Mucosa of stomach (tissue), 1 donor: ENCODE measurements around the gene KEAP1.

ENCODE experiments used
- H3K27me3 ChIP-seq: one replicate; pipeline ENCODE4 v1.7.0; 2013; ENCODE audit warnings: mild to moderate bottlenecking, low read length; ENCODE audit not compliant: control insufficient read depth, insufficient read depth
- H3K36me3 ChIP-seq: one replicate; pipeline ENCODE4 v1.7.0; 2013; ENCODE audit warnings: low read length; ENCODE audit not compliant: control insufficient read depth, insufficient read depth
- H3K4me1 ChIP-seq: one replicate; pipeline ENCODE4 v1.7.0; 2013; ENCODE audit warnings: mild to moderate bottlenecking, low read length; ENCODE audit not compliant: control insufficient read depth, insufficient read depth
- H3K4me3 ChIP-seq: one replicate; pipeline ENCODE4 v1.7.0; 2013; ENCODE audit warnings: low read length
- H3K9ac ChIP-seq: one replicate; pipeline ENCODE4 v1.7.0; 2013; ENCODE audit warnings: mild to moderate bottlenecking, low read length, moderate library complexity
- H3K9me3 ChIP-seq: one replicate; pipeline ENCODE4 v1.7.0; 2013; ENCODE audit warnings: mild to moderate bottlenecking, low read length, moderate library complexity; ENCODE audit not compliant: control insufficient read depth
- donor health status: Pancreatic carcinoma.

The KEAP1 gene

DNA sequence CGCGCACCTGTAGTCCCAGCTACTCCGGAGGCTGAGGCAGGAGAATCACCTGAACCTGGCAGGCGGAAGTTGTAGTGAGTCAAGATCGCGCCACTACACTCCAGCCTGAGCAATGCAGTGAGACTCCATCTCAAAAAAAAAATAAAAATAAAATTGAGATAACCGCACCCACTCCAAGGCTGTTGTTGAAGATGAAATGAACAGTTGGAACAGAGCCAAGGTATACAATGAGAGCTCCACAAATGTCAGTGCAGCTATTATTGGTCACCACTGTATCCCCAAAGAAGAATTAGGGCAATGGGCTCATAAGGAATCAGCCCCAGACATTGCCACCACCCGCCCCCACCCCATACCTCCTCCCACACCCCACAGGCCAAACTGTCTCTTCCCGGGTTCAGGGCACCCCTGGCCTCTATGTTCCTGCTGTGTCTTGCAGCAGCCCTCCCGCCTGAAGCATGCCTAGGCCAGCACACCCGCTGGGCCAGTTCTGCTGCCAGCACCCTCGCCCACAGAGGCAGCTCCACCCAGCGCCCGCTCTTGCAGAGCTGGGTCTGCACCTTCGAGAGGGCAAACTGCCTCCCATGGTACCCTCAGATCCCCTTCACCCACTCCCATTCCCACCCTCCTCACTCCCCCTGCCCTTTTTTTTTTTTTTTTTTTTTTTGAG lies 17.6 kb upstream of the KEAP1 start:
- peaks cover 57% of the 10 kb centered on the region for H3K27me3 ChIP-seq
- no peaks in the 10 kb centered on the region for H3K36me3 ChIP-seq
- H3K9ac ChIP-seq, result no peak overlapping the region
- H3K4me1 ChIP-seq, result peaks cover 13% of the 10 kb centered on the region
- H3K9me3 ChIP-seq, result no peaks in the 10 kb centered on the region
- H3K4me3 ChIP-seq, result no peak overlapping the region

DNA sequence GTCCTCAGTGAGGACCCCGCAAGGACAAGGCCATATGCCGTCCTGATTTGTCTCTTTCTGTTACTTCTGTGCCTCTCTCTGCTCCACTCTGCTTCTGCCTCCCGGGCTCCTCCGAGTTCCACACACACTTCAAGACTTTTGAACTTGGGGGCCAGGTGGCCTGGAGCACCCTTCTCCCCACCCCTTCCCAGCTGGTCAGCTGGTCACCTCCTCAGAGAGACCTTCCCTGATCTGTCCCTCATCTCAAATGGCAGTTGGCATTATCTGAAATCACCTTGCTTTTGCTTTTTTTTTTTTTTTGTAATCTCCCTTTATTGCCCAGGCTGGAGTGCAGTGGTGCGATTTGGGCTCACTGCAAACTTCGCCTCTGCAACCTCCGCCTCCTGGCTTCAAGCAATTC lies 16.3 kb upstream of the KEAP1 start:
- no peak overlapping the region for H3K9ac ChIP-seq
- H3K4me3 ChIP-seq, result no peak overlapping the region
- H3K36me3 ChIP-seq, result no peaks in the 10 kb centered on the region
- peaks cover 13% of the 10 kb centered on the region for H3K4me1 ChIP-seq
- H3K27me3 ChIP-seq, result peaks cover 70% of the 10 kb centered on the region
- no peaks in the 10 kb centered on the region for H3K9me3 ChIP-seq

DNA sequence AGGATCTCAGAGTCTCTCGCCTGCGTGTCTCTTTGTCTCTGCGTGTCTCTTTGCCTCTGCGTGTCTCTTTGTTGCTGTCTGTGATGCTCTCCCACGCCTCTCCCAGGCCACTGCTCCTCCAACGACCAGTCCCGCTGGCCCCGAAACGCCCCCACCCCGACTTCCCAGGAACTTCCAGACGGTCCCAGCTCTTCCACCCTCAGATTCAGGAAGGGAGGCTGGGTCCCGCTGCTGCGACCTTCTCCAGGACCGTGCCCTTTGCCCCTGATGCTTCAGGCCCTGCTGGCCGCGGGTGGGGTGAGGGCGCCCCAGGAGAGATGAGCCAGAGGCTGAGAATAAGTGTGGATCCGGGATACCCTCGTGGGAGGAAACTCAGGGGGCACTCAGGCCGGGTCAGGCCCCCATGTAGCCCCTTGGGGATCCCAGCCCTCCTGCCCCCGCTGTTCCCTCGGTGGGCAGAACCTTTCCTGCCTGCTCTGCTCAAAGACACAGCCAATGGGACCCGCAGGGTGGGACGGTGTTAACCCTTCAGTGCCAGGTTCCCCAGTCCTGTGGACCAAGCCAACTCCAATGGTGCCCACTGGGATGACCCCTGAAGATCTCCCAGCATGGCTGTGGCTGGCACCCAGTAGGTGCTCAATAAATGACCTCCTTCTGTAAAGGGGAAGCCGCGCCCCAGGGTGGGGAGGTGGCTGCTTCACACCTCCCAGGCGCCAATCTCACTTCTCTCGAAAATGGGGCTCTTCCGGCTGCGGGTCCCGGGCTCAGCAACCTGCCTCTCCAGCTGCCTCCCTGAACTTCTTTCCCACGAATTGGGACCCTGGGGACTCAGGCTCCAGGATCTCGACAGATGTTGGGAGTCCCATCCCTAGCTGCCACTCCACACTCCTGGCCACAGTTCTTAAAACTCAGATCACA lies 15.5 kb upstream of the KEAP1 start:
- H3K4me1 ChIP-seq, result peaks cover 13% of the 10 kb centered on the region
- peaks cover 70% of the 10 kb centered on the region for H3K27me3 ChIP-seq
- no peak overlapping the region for H3K9ac ChIP-seq
- no peak overlapping the region for H3K4me3 ChIP-seq
- no peaks in the 10 kb centered on the region for H3K9me3 ChIP-seq
- no peaks in the 10 kb centered on the region for H3K36me3 ChIP-seq

DNA sequence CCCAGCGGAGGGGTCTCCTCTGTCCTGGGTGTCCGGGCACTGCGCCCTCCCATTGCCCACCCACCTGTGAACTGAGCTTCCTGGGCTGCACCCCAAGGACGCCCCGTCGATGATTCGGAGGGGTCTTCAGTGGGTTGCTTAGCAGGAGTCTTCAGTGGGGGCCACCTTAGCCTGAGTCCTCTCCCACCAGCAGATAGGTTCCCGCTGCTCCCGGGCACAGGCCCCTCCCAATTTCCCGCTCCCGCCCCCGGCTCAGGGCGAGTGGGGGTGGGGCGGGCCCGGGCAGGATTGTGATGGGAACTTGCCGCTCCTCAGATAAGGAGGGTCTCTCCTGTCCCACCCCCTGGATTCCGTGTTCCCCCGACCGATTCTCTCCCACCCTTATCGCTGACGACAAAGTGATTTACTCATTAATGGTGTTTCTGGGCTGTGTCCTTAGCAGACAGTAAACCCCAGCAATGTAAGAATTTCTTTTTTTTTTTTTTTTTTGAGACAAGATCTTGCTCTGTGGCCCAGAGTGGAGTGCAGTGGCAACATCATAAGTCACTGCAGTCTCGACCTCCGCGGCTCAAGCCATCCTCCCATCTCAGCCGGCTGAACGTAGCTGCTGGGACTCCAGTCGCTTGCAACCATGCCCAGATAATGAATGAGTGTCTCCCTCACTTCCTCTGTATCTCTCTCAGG lies 14.7 kb upstream of the KEAP1 start:
- no peaks in the 10 kb centered on the region for H3K9me3 ChIP-seq
- H3K4me1 ChIP-seq, result peaks cover 13% of the 10 kb centered on the region
- no peaks in the 10 kb centered on the region for H3K36me3 ChIP-seq
- no peak overlapping the region for H3K9ac ChIP-seq
- peaks cover 73% of the 10 kb centered on the region for H3K27me3 ChIP-seq
- H3K4me3 ChIP-seq, result no peak overlapping the region

DNA sequence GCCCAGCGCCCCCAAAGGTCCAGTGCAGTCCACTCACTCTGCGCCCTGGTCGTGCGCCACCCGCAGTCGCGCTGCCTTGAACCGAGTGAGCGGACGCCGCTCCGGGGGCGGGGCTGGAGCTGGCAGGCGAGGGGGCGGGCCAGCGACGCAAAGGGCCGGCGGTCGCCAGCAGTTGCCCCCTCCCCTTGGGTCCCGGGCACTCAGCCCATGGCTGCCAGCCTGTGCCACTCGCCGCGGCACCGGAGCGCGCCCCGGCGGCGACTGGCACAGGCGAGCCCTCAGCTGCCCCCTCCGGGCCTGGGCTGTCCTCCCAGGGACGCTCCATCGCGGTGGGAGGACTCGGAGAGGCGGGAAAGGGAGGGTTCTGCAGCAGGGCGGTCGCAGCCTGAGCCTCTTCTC lies 14.2 kb upstream of the KEAP1 start, which contains the start of gene S1PR5:
Gene S1PR5, minus strand, starts transcription at position 87 of the 399 bp plus-strand sequence. CDS start 2,436 bp downstream, outside the sequence.
- Histone ChIP-seq H3K9me3 (no peaks in the 10 kb centered on the region), H3K27me3 (peaks cover 77% of the 10 kb centered on the region), H3K9ac (no peak within 1 kb of the TSS), H3K4me3 (no peak within 1 kb of the TSS), H3K4me1 (peaks cover 13% of the 10 kb centered on the region), H3K36me3 (no peaks in the 10 kb centered on the region)

DNA sequence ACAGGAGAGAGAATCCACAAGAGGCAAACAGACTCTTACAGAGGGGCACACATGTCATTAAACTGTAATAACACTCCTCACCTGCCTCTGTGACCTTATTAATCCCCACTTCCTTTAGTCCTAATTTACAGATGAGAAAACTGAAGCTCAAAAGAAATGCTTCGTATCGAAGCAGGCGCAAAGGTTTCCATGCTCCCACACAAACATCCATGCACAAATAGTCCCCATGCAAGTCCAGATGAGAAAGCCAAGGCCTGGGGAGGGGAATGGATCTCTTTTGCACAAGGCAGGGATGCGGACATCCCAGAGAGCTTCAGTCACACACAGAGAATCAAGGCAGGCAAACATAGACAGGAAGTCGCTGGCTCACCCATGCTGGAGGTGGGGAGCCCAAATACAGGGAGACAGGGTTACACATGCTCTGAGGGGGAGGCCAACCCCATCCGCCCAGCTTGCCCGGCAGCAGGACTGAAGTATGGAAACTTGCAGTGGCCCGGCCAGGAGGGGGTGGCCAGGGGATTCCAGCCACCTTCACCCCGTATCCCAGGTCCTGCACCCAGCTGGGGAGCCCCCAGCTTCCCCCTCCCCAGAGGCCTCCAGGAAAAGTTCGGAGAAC lies 13.6 kb upstream of the KEAP1 start:
- no peaks in the 10 kb centered on the region for H3K9me3 ChIP-seq
- peaks cover 79% of the 10 kb centered on the region for H3K27me3 ChIP-seq
- no peak overlapping the region for H3K4me3 ChIP-seq
- H3K9ac ChIP-seq, result no peak overlapping the region
- H3K4me1 ChIP-seq, result peaks cover 13% of the 10 kb centered on the region
- H3K36me3 ChIP-seq, result no peaks in the 10 kb centered on the region

DNA sequence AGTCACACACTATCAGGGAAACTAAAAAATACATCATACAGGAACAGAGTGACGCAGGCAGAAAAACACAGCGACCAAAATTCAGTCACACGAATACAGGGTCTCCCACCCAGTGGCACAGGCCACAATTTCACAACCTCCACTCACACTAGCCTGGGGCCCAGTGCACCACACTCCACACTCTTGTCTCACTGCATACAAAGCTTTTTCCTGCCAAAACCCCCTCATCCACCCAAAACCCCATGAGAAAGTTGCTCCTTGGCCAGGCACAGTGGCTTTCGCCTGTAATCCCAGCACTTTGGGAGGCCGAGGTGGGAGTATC lies 12.9 kb upstream of the KEAP1 start:
- no peaks in the 10 kb centered on the region for H3K9me3 ChIP-seq
- H3K4me1 ChIP-seq, result peaks cover 13% of the 10 kb centered on the region
- H3K4me3 ChIP-seq, result no peak overlapping the region
- H3K27me3 ChIP-seq, result peaks cover 79% of the 10 kb centered on the region
- H3K36me3 ChIP-seq, result no peaks in the 10 kb centered on the region
- H3K9ac ChIP-seq, result no peak overlapping the region

DNA sequence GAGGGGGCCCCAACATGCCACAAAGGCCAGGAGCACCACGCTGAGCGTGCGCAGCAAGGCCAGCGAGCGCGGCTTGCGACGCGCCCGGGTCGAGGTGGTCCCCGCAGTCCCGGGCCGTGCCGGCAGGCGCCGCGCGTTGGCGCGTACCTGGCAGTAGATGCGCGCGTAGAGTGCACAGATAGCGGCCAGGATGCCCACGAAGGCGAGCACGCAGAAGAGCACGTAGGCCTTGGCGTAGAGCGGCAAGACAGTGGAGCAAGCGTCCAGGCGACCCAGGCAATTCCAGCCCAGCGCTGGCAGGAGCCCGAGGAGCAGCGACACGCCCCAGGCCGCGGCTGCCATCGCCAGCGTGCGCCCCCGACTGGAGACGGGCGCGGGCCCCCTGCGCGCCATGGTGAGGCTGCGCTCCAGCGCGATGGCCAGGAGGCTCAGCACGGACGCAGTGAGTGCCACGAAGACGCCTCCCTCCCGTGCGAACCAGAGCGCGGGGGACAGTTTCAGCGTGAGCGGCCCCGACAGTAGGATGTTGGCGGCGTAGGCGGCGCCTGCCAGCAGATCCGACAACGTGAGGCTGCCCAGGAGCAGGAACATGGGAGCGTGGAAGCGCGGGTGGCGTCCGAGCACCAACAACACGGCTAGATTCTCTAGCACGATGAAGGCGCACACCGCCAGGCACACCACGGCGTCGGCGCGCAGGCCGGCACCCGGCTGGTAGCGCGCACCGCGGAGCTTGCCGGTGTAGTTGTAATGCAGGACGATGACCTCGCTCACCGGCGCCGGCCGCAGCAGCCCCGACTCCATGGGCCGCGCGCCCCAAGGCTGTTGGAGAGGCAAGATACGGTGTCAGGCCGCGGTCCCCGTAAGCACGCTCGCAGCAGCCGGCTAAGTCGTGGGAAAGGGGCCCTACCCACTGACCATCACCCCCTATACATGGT lies 11.3 kb upstream of the KEAP1 start:
- Histone ChIP-seq H3K4me3 (no peak overlapping the region), H3K9me3 (no peaks in the 10 kb centered on the region), H3K9ac (no peak overlapping the region), H3K27me3 (peaks cover 79% of the 10 kb centered on the region), H3K36me3 (no peaks in the 10 kb centered on the region), H3K4me1 (peaks cover 19% of the 10 kb centered on the region)

DNA sequence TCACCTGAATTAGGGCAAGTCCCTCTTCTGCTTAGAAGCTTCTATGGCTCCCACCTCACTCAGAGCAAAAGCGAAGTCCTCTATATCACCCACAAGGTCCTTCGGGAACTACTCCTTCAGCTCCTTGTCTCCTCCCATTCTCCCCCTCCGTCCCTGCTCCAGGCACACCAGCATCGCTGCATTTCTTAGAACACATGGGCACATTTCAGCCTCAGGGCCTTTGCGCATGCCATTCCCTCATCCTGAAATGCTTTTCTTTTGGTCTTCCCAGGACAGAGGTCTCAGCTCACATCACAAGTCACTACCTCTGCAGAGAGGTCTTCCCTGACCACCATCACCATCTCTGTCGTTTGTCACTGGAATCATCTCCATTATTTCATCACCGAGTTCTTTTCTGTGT lies 10.1 kb upstream of the KEAP1 start:
- no peaks in the 10 kb centered on the region for H3K9me3 ChIP-seq
- H3K9ac ChIP-seq, result no peak overlapping the region
- no peak overlapping the region for H3K4me3 ChIP-seq
- H3K36me3 ChIP-seq, result no peaks in the 10 kb centered on the region
- H3K27me3 ChIP-seq, result peaks cover 66% of the 10 kb centered on the region
- H3K4me1 ChIP-seq, result peaks cover 18% of the 10 kb centered on the region

DNA sequence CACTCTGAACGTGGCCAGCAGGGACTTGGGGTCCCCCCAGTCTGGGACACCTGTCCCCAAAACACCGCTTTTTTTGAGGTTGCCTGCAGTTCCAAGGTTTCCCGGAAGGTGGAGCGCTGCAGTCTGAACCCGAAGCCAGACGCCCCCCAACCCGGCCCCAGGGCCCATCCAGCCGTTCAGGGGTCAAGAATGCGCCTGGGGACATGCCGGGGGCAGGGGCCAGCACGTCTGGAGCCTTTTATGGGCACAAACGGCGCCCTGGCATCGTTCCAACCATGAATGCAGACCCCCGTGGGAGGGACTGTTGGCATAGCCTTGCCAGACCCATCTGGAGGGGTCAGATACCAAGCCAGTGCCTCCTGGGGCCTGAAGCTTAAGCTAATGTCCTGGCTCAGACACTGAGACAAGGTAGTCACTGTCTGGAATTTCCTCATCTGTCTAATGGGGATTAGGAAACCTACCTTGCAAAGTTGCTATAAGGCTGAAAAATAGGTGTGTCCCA lies 7.2 kb upstream of the KEAP1 start:
- Histone ChIP-seq H3K27me3 (peaks cover 38% of the 10 kb centered on the region), H3K36me3 (no peaks in the 10 kb centered on the region), H3K9me3 (no peaks in the 10 kb centered on the region), H3K4me1 (peaks cover 6% of the 10 kb centered on the region), H3K4me3 (no peak overlapping the region), H3K9ac (no peak overlapping the region)

DNA sequence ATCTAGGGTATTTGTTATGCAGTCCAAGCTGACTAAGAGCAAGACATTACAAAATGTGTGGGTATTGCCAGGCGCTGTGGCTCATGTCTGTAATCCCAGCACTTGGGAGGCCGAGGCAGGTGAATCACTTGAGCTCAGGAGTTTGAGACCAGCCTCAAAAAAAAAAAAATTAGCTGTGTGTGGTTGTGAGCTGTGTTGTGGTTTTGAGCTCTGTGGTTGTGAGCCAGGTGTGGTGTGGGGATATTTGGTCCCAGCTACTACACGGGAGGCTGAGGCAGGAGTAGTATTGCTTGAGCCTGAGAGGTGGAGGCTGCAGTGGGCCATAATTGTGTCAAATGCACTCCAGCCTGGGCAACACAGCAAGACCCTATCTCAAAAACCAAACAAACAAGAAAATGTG lies 5.6 kb upstream of the KEAP1 start:
- H3K36me3 ChIP-seq, result no peaks in the 10 kb centered on the region
- H3K27me3 ChIP-seq, result peaks cover 21% of the 10 kb centered on the region
- H3K9ac ChIP-seq, result no peak overlapping the region
- H3K9me3 ChIP-seq, result no peaks in the 10 kb centered on the region
- H3K4me3 ChIP-seq, result no peak overlapping the region
- peaks cover 6% of the 10 kb centered on the region for H3K4me1 ChIP-seq
